Measurements from ENCODE around the gene HNRNPA1.
A peak's percentile ranks its signal among the peaks of the same experiment; 100 is the strongest.
"Not testable (repeated sequence)": the region's sequence is repeated elsewhere in the genome, so short reads cannot be mapped to it uniquely, and the experiment has no call there.

The HNRNPA1 gene

GRCh38 chr12:54280468-54281260, at the start of gene HNRNPA1:
Gene HNRNPA1, plus strand, starts transcription at chr12:54280726. Its CDS starts 82 bp downstream, at chr12:54280808.
- peak; percentile 76 to 97 for DNase-seq (ENCODE audit: low read depth in 1 of 2, low spot score in 1 of 2)

GRCh38 chr12:54231269-54231668, 49.3 kb upstream of the HNRNPA1 start:
- DNase-seq (ENCODE audit: low read depth in 1 of 2, low spot score in 1 of 2): not testable (repeated sequence)

- no peak for DNase-seq (ENCODE audit: low read depth in 1 of 2, low spot score in 1 of 2)
Measured at GRCh38 chr12:54232790-54233189, 47.7 kb upstream of the HNRNPA1 start.

DNA sequence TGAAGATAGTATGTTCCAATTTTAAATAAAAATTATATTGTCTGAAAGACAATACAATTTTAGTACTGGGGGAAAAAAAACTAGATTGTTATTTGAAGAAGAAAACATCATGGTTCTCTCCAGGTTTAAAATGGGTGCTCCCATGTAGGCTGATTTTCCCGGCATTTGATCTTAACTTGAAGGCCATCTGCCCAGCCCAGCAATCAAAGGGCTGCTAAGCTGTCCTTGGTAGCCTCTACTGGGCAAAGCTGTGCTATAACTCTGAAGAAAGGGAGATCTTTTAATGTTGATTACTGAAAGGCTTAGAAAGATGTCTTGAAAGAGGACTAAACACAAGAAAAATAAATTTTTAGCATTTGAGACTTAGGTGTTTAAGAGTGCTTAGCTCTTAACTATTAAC, 42.0 kb upstream of the HNRNPA1 start:
- no peak for DNase-seq (ENCODE audit: low read depth in 1 of 2, low spot score in 1 of 2)

DNA sequence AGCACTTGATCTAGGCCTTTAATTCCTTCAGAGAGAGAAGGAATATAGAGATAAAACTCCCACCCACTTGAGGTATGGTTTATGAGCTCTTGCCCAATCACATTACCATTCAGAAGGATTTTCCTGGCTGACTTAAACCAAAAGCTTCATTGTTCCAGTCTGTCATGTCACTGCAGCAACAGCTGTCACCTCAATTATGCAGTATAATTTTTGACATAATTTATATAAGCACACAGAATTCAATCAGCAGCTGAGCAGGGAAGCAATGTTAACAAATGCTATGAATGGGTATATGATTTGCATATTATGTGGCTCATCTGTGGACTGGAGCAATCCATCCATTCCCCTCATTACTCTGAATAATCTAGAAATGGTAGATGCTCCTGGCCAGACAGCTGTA, 40.9 kb upstream of the HNRNPA1 start:
- DNase-seq (ENCODE audit: low read depth in 1 of 2, low spot score in 1 of 2): no peak

GRCh38 chr12:54240129-54240528, 40.4 kb upstream of the HNRNPA1 start:
- DNase-seq (ENCODE audit: low read depth in 1 of 2, low spot score in 1 of 2): no peak

GRCh38 chr12:54240971-54241588, 39.4 kb upstream of the HNRNPA1 start:
- no peak for DNase-seq (ENCODE audit: low read depth in 1 of 2, low spot score in 1 of 2)

DNA sequence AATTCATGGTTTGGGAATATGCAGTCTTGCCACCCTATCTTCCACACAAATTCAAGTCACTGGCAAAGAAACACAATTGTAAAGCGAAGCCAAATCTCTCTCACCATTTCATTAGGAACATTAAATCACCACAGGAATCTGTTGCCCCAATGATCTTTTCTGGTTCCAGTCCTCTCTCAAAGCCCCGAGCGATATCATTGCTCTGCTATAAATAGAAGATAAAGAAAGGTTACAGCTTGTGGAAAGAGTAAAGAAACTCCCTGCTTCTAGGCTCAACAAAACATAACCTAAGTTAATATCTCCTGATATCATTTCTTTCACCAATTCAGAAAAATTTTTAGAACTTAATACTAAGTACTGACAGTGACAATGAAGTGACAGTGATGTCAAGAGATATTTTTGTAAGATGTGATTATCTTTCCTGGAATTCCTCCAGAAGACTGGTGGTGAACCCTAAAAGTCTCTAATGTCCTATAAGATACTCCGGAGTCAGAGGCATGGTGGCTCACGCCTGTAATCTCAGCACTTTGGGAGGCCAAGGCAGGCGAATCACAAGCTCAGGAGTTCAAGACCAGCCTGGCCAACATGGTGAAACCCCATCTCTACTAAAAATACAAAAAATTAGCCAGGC, 34.4 kb upstream of the HNRNPA1 start:
- DNase-seq (ENCODE audit: low read depth in 1 of 2, low spot score in 1 of 2): no peak

- no peak for DNase-seq (ENCODE audit: low read depth in 1 of 2, low spot score in 1 of 2)
Measured at GRCh38 chr12:54249489-54249888, 31.0 kb upstream of the HNRNPA1 start.

DNA sequence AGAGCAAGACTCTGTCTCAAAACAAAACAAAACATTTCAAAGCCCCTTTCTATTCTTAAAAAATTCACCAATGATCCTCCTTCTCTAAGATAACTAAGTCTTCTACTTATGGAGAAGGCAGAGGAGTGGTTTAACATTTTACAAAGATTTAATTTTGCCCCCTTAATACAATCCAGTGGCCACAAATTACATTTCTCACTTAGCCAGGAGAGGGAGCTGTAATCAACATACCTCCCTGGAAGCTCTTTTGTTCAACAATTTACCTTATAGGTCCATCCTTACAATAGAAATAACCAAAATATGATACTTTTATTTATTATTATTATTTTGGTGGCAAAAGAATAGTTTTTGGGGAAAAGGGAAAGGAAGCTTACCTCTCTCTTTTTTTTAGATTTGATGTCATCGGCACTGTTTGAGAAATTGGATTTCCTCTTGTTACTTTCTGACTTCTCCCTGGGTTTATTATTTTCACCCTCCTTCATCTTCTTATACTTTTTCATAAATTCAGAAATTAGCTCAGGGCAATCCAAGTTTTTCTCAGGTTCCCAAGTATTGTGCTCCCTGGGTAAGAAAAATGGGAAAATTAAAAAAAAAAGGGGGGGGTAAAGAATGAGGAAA, 28.8 kb upstream of the HNRNPA1 start:
- no peak for DNase-seq (ENCODE audit: low read depth in 1 of 2, low spot score in 1 of 2)

DNA sequence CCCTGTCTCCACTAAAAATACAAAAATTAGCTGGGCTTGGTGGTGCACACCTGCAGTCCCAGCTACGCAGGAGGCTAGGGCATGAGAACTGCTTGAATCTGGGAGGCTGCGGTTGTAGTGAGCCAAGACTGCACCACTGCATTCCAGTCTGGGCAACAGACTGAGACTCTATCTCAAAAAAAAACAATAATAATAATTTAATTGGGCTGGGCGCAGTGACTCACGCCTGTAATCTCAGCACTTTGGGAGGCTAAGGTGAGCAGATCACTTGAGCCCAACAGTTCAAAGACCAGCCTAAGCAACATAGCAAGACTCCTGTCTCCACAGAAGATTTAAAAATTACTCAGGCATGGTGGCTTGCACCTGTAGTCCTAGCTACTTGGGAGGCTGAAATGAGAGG, 27.3 kb upstream of the HNRNPA1 start:
- no peak for DNase-seq (ENCODE audit: low read depth in 1 of 2, low spot score in 1 of 2)

- no peak for DNase-seq (ENCODE audit: low read depth in 1 of 2, low spot score in 1 of 2)
Measured at GRCh38 chr12:54257332-54257731, 23.2 kb upstream of the HNRNPA1 start.

GRCh38 chr12:54258201-54258681, 22.3 kb upstream of the HNRNPA1 start:
- DNase-seq (ENCODE audit: low read depth in 1 of 2, low spot score in 1 of 2): no peak

GRCh38 chr12:54259194-54260011, 21.1 kb upstream of the HNRNPA1 start:
- peak in 1 of 2 donors; percentile 24 for DNase-seq (ENCODE audit: low read depth in 1 of 2, low spot score in 1 of 2)

DNA sequence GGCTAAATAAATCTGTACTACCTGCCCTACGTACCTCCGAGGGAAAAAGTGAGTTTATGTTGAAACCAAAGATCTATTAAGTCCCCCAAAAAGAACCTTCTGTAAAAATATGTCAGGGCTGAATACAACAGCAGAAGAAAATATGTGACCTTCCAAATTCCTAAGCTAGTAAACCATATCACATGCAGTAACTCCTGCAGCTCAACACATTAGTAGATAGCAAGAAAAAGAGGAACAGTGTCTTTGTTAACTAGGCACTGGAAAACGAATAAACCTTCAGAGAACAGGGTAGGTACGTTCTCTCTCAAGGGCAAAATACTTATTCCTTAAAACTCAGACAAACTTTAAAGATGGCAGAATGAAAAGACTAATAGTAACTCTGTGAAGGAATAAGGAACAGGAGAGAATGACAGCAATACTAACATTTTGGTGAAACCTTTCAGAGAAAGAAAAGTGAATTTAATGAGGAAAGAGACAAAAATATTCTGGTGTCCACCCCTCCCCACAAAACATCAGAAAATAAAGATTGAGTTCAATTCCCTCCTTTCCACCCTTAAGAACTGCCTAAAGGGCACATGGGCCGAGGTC, 18.6 kb upstream of the HNRNPA1 start:
- DNase-seq (ENCODE audit: low read depth in 1 of 2, low spot score in 1 of 2): no peak

DNA sequence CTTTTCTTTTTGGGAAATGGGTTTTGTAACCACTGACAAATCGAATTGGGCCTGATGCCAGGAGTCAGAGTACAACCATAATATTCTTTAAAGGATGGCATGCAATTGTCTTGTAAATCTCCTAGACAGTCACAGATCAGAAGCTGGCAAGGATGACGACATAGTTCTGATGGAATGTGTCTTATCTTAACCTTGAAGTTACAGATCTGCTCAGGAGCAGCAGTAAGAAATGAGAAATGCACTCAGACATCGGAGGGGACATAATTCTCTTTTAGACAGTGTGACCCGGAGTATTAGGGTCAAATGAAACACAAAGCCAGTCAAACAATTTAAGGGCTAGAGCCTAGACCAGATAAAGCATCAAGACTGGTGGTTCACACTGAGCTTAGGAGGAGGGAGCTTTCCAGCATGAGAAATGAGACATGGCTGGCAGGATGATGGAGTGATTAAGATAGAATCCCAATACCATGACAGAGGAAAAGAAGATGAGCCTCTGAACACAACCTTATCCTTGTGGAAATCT, 18.1 kb upstream of the HNRNPA1 start:
- no peak for DNase-seq (ENCODE audit: low read depth in 1 of 2, low spot score in 1 of 2)

GRCh38 chr12:54265364-54265812, 15.1 kb upstream of the HNRNPA1 start:
- DNase-seq (ENCODE audit: low read depth in 1 of 2, low spot score in 1 of 2): no peak

GRCh38 chr12:54266852-54267251, 13.7 kb upstream of the HNRNPA1 start:
- DNase-seq (ENCODE audit: low read depth in 1 of 2, low spot score in 1 of 2): no peak

GRCh38 chr12:54270345-54270744, 10.2 kb upstream of the HNRNPA1 start:
- no peak for DNase-seq (ENCODE audit: low read depth in 1 of 2, low spot score in 1 of 2)

DNA sequence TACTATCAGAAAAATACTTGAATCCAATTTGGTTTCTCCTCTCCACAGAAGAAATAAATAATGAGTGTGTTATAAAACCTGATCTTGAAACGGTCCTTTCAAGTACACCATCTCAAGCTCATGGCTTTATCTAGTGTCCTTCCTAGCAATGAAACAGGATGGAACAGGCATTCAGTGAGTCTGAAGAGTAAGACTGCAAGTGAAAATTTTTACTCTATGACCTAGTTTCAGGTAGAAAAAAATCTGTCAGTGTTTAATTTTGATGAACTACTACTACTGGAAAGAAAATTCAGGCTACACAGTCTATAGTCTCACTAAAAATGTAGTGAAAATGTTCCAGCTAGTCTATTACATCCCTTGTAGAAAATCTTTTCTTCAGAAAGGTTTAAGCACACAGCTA, 8.3 kb upstream of the HNRNPA1 start:
- DNase-seq (ENCODE audit: low read depth in 1 of 2, low spot score in 1 of 2): no peak

Measured in activated CD4-positive, alpha-beta T cell treated with anti-CD3 and anti-CD28 coated beads, Interleukin-2, amount 50 U/mL, for 24 hours (primary cell).